ENCODE results near the gene TNNT3. TPM values are rescaled to one million over a fixed set of nuclear protein-coding genes. Genes with fewer than 3 reads are reported as not detected.
A peak's percentile ranks its signal among the peaks of the same experiment; 100 is the strongest.

The TNNT3 gene
- total and polyA plus RNA-seq, 10 donors: 0.64 to 4.9 (median 2.0) TPM; not detected in 1

DNA sequence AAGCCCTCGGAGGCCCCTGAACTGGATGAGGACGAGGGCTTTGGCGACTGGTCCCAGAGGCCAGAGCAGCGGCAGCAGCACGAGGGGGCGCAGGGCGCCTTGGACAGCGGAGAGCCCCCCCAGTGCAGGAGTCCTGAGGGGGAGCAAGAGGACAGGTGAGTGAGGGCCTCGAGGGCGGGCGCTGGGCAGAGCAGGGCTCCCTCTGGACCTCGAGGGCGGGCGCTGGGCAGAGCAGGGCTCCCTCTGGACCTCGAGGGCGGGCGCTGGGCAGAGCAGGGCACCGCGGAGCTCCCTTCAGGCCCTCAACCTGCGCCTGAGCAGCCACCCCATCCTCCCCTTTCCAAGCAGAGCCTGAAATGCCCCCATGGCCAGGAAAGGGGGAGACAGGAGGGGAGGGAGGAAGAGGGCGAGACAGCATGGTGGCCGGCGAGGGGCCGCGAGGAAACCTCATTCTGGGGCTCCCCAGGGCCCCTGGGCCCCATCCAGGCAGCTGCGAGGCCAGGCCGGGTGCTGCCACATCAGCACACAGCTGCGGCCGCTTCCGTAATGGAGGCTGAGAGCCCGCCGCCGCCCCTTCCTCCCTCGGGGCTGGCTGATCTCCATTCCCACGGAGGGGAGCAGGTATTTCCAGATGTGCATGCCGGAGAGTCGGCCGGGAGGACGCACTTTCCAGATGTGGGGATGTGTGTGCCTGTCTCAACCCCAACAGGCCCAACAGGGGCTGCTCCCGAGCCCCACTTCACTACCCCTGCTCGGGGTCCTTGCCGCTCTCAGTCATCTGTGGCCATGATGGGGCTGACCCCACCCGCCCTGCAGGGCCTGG is 37.9 kb upstream of the TNNT3 start:
- WGBS, 5 donors: 54 to 67% (median 58%) methylated on average over 19 to 43 of the region's 43 CpGs
- H3K27ac ChIP-seq: peak overlapping the region; percentile 48 to 86 (median 66)
- peaks cover 30 to 66% (median 63%) of the 10 kb centered on the region in 6 donors for H3K4me1 ChIP-seq
- H3K4me3 ChIP-seq: peak overlapping the region in 1 of 8 donors; percentile 34
- no peaks in the 10 kb centered on the region for H3K27me3 ChIP-seq (replicated peaks in 1 of 7)
- intact Hi-C loops (cut with DNase I; ENCODE audit: low total_unique reads): loop anchor here (5.0 kb wide), 1 partner anchor 36 kb away; the partner anchor contains the start of gene TNNT3
- TF ChIP-seq POLR2AphosphoS5 (IDR thresholded peaks at IDR 0.05) (peak; percentile 19 to 63 (median 57)), POLR2A (IDR thresholded peaks at IDR 0.05) (no peak)
- H3K36me3 ChIP-seq: peaks cover 0 to 96% (median 52%) of the 10 kb centered on the region in 6 donors
- no peaks in the 10 kb centered on the region for H3K9me3 ChIP-seq
- peak; percentile 91 for DNase-seq

DNA sequence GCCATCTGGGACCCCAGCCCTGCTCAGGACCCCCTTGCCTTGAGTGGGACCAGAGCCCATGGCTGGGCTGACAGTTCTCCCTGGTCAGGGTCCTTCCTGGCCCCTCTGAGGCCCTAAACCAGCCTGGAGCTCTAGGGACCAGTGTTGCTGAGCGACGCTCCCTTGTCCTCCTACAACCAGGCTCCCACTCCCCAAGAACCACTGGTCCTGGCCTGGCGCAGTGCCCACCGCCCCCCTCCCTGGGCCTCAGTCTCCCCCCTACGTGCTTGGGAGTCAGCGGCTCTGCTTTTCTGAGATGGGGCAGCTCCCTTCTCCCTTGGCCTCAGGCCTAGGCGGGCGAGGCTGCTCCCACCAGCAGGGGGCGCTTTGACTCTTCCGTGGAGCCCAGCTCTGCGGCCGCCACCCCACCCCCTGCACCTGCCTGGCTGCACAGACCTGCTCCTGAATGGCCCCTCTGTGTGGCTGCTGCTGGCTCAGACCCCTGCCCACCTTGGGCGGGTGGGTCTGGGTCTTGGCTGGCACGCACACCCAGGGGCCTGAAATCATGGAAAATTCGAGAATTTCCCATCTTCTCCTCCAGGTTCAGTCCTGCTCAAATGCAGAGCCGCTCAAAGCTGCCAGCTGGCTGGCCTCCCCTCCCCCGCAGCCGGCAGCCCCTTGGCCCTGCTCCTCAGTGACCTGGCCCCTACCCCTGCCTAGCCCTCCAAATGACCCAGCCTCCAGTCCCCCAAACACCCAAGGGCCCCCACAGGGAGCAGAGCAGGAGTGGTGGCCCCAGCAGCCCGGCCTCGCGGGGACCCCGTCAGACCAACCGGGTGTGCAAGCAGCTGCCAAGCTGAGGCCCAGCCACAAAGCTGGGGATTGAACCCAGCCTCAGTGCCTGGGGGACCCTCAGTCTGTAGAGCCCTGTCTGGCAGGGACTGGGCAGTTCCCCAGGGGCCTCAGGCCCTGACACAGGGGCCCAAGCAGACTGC is 37.0 kb upstream of the TNNT3 start:
- WGBS, 5 donors: 19 to 42% (median 36%) methylated on average over 14 to 23 of the region's 23 CpGs
- intact Hi-C loops (cut with DNase I; ENCODE audit: low total_unique reads): loop anchor here (5.0 kb wide), 1 partner anchor 35 kb away; the partner anchor contains the start of gene TNNT3
- H3K27ac ChIP-seq: peak overlapping the region in 7 of 8 donors; percentile 48 to 86 (median 70)

DNA sequence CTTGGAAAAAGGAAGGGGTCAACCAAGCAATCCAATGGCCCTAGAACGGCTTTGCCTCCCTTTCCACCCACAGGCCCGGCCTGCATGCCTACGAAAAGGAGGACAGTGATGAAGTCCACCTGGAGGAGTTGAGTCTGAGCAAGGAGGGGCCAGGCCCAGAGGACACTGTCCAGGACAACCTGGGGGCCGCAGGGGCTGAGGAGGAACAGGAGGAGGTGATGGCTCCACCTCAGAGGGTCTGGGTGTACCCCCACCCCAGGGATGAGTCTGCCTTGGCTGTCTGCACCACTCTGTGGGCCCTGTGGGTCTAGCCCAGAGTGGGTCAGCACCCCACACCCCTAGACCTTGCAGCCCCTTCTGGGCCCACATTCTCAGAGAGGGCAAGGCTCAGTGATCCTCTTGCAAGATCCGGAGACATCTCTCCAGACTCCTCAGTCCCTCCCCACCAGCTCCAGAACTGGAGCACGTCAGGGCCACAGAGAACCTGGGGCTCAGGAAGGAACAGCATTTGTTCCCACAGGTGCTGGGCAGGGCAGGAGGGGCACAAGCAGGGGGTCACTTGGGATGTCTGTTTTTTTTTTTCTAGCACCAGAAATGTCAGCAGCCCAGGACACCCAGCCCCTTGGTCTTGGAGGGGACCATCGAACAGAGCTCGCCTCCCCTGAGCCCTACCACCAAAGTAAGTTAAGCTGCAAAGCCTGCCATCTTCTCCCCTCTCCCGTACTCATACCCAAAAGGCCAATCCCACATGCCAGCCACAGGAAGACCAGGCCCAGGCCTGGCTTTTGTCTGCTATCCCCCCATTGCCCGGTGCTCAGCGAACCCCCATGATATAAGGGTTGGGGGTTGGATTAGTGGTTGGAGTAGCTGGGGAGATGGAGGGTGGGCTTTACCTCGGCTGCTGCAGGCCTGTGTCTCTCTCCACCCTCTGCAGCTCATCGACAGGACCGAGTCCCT is 35.9 kb upstream of the TNNT3 start:
- 90 to 94% (median 93%) methylated on average over 14 of the region's 14 CpGs for WGBS, 5 donors
- H3K4me3 ChIP-seq: no peak overlapping the region
- intact Hi-C loops (cut with DNase I; ENCODE audit: low total_unique reads): loop anchor here (5.0 kb wide), 1 partner anchor 34 kb away; the partner anchor contains the start of gene TNNT3
- TF ChIP-seq POLR2AphosphoS5 (IDR thresholded peaks at IDR 0.05): peak; percentile 18 to 28 (median 24)
- TF ChIP-seq, protein P1, sequence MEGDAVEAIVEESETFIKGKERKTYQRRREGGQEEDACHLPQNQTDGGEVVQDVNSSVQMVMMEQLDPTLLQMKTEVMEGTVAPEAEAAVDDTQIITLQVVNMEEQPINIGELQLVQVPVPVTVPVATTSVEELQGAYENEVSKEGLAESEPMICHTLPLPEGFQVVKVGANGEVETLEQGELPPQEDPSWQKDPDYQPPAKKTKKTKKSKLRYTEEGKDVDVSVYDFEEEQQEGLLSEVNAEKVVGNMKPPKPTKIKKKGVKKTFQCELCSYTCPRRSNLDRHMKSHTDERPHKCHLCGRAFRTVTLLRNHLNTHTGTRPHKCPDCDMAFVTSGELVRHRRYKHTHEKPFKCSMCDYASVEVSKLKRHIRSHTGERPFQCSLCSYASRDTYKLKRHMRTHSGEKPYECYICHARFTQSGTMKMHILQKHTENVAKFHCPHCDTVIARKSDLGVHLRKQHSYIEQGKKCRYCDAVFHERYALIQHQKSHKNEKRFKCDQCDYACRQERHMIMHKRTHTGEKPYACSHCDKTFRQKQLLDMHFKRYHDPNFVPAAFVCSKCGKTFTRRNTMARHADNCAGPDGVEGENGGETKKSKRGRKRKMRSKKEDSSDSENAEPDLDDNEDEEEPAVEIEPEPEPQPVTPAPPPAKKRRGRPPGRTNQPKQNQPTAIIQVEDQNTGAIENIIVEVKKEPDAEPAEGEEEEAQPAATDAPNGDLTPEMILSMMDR (IDR thresholded peaks at IDR 0.05 in 8 of 11, conservative IDR thresholded peaks at IDR 0.05 in 3 of 11): no peak
- peak overlapping the region in 3 of 8 donors; percentile 70 to 86 (median 79) for H3K27ac ChIP-seq
- peak; percentile 71 for DNase-seq
- H3K36me3 ChIP-seq: peaks cover 0 to 100% (median 72%) of the 10 kb centered on the region in 6 donors
- H3K9me3 ChIP-seq: no peaks in the 10 kb centered on the region
- no peaks in the 10 kb centered on the region for H3K27me3 ChIP-seq (replicated peaks in 1 of 7)
- peaks cover 29 to 65% (median 56%) of the 10 kb centered on the region in 6 donors for H3K4me1 ChIP-seq

More for the DNA sequence above, 37.0 kb upstream of the TNNT3 start:
- Histone ChIP-seq H3K4me1 (peaks cover 27 to 65% (median 57%) of the 10 kb centered on the region in 6 donors), H3K9me3 (no peaks in the 10 kb centered on the region), H3K36me3 (peaks cover 0 to 98% (median 61%) of the 10 kb centered on the region in 6 donors), H3K4me3 (peak overlapping the region in 1 of 8 donors; percentile 34), H3K27me3 (replicated peaks in 1 of 7) (no peaks in the 10 kb centered on the region)
- peak; percentile 96 for DNase-seq
- TF ChIP-seq, protein P1 (IDR thresholded peaks at IDR 0.05 in 8 of 11, conservative IDR thresholded peaks at IDR 0.05 in 3 of 11): peak; percentile 80 to 97 (median 92)
- TF ChIP-seq POLR2AphosphoS5 (IDR thresholded peaks at IDR 0.05) (peak; percentile 55 to 78 (median 63)), POLR2A (IDR thresholded peaks at IDR 0.05) (no peak)
